Measurements from ENCODE around the gene SLC26A11.
"Not testable (repeated sequence)": the region's sequence is repeated elsewhere in the genome, so short reads cannot be mapped to it uniquely, and the experiment has no call there.

SLC26A11 gene

GRCh38 chr17:80219763-80220053 lies 519 bp upstream of the SLC26A11 start:
- DNase-seq = no peak

- DNase-seq = peak; percentile 31 to 40
Measured at GRCh38 chr17:80220736-80221215, 549 bp downstream of the SLC26A11 start.

GRCh38 chr17:80221351-80222105 lies 1.3 kb downstream of the SLC26A11 start:
- DNase-seq = no peak

GRCh38 chr17:80222376-80223141 lies 2.3 kb downstream of the SLC26A11 start:
- no peak for DNase-seq

GRCh38 chr17:80223142-80223815 lies 3.1 kb downstream of the SLC26A11 start:
- DNase-seq = no peak

GRCh38 chr17:80223838-80224497 lies 3.7 kb downstream of the SLC26A11 start:
- DNase-seq = no peak

GRCh38 chr17:80224683-80225082 lies 4.5 kb downstream of the SLC26A11 start:
- no peak for DNase-seq

GRCh38 chr17:80225230-80225629 lies 5.0 kb downstream of the SLC26A11 start:
- no peak for DNase-seq

- no peak for DNase-seq
Measured at GRCh38 chr17:80227156-80227555, 6.9 kb downstream of the SLC26A11 start.

GRCh38 chr17:80227666-80228065 lies 7.4 kb downstream of the SLC26A11 start:
- no peak for DNase-seq

GRCh38 chr17:80228477-80228876 lies 8.2 kb downstream of the SLC26A11 start:
- DNase-seq = no peak

- no peak for DNase-seq
Measured at GRCh38 chr17:80229011-80229410, 8.8 kb downstream of the SLC26A11 start.

- DNase-seq = no peak
Measured at GRCh38 chr17:80232438-80232837, 12.2 kb downstream of the SLC26A11 start.

GRCh38 chr17:80233202-80233601 lies 13.0 kb downstream of the SLC26A11 start:
- DNase-seq = no peak

- DNase-seq = no peak
Measured at GRCh38 chr17:80236911-80237310, 16.7 kb downstream of the SLC26A11 start.

GRCh38 chr17:80237386-80237785 lies 17.2 kb downstream of the SLC26A11 start:
- DNase-seq = no peak

- DNase-seq = no peak
Measured at GRCh38 chr17:80242505-80242904, 22.3 kb downstream of the SLC26A11 start.

- DNase-seq = no peak
Measured at GRCh38 chr17:80243526-80244433, 23.6 kb downstream of the SLC26A11 start.

GRCh38 chr17:80244448-80244847 lies 24.2 kb downstream of the SLC26A11 start:
- DNase-seq = not testable (repeated sequence)

GRCh38 chr17:80244871-80245509 lies 24.8 kb downstream of the SLC26A11 start:
- no peak for DNase-seq

GRCh38 chr17:80245566-80246265 lies 25.5 kb downstream of the SLC26A11 start:
- no peak for DNase-seq

Measured in activated T-cell treated with anti-CD3 and anti-CD28 coated beads, Interleukin-2, amount 50 U/mL, for 48 hours (primary cell).